Stimulated activated CD8-positive, alpha-beta memory T cell treated with anti-CD3 and anti-CD28 coated beads, Interleukin-12 subunit alpha, Interleukin-12 subunit beta, amount 100 ng/mL, for 24 hours (primary cell): ENCODE data around the gene TNRC6C.
A peak's percentile ranks its signal among the peaks of the same experiment; 100 is the strongest.
"Not testable (repeated sequence)": the region's sequence is repeated elsewhere in the genome, so short reads cannot be mapped to it uniquely, and the experiment has no call there.

ENCODE experiments used
- DNase-seq: peaks from one replicate; pipeline ENCODE4 v3.0.0-alpha.2; 2020; ENCODE audit errors: extremely low read depth

The TNRC6C gene

GRCh38 chr17:78135858-78136500 lies 177.5 kb downstream of the TNRC6C start:
- DNase-seq = no peak

- no peak for DNase-seq
These were observed 179.1 kb downstream of the TNRC6C start for GRCh38 chr17:78137392-78138203.

- DNase-seq = no peak
These were observed 179.9 kb downstream of the TNRC6C start for GRCh38 chr17:78138204-78139060.

- DNase-seq = not testable (repeated sequence)
These were observed 181.3 kb downstream of the TNRC6C start for GRCh38 chr17:78139861-78140168.

GRCh38 chr17:78140169-78141051 lies 181.9 kb downstream of the TNRC6C start:
- DNase-seq = peak; percentile 87

- no peak for DNase-seq
These were observed 183.1 kb downstream of the TNRC6C start for GRCh38 chr17:78141437-78142118.

GRCh38 chr17:78142119-78142861 lies 183.8 kb downstream of the TNRC6C start:
- no peak for DNase-seq

GRCh38 chr17:78143214-78144146 lies 185.0 kb downstream of the TNRC6C start:
- no peak for DNase-seq

GRCh38 chr17:78144147-78144719 lies 185.7 kb downstream of the TNRC6C start:
- no peak for DNase-seq

- DNase-seq = no peak
These were observed 186.5 kb downstream of the TNRC6C start for GRCh38 chr17:78144736-78145641.

GRCh38 chr17:78146471-78146869 lies 188.0 kb downstream of the TNRC6C start:
- DNase-seq = no peak

GRCh38 chr17:78146881-78147280 lies 188.4 kb downstream of the TNRC6C start:
- no peak for DNase-seq

- no peak for DNase-seq
These were observed 189.0 kb downstream of the TNRC6C start for GRCh38 chr17:78147315-78147998.

GRCh38 chr17:78148286-78149016 lies 189.9 kb downstream of the TNRC6C start:
- DNase-seq = no peak

- DNase-seq = no peak
These were observed 193.1 kb downstream of the TNRC6C start for GRCh38 chr17:78151514-78152008.
